Embryonic facial prominence (tissue), 1 donor: ENCODE measurements around the gene ALX1.

ENCODE experiments used
- DNase-seq: peaks from one replicate; pipeline ENCODE4 v3.0.0-alpha.2; 2016; ENCODE audit errors: extremely low spot score

ALX1 gene

GRCh38 chr12:85280165-85280983 lies at the start of gene ALX1:
Gene ALX1 (plus strand): TSS chr12:85280220. CDS start chr12:85280262, 42 bp downstream.
- DNase-seq, result peak; percentile 74

GRCh38 chr12:85237327-85237726 lies 42.7 kb upstream of the ALX1 start:
- no peak for DNase-seq

- no peak for DNase-seq
Observed at GRCh38 chr12:85244561-85244960, 35.5 kb upstream of the ALX1 start.

- DNase-seq, result no peak
Observed at GRCh38 chr12:85253853-85254252, 26.2 kb upstream of the ALX1 start.

- no peak for DNase-seq
Observed at GRCh38 chr12:85257671-85258070, 22.3 kb upstream of the ALX1 start.

- DNase-seq, result no peak
Observed at GRCh38 chr12:85260447-85260846, 19.6 kb upstream of the ALX1 start.

- no peak for DNase-seq
Observed at GRCh38 chr12:85260896-85261295, 19.1 kb upstream of the ALX1 start.

- DNase-seq, result no peak
Observed at GRCh38 chr12:85266356-85266755, 13.7 kb upstream of the ALX1 start.

- no peak for DNase-seq
Observed at GRCh38 chr12:85273381-85274314, 6.4 kb upstream of the ALX1 start.

- no peak for DNase-seq
Observed at GRCh38 chr12:85274315-85274651, 5.7 kb upstream of the ALX1 start.

GRCh38 chr12:85275374-85275773 lies 4.6 kb upstream of the ALX1 start:
- peak; percentile 66 for DNase-seq

- DNase-seq, result no peak
Observed at GRCh38 chr12:85277191-85277590, 2.8 kb upstream of the ALX1 start.

GRCh38 chr12:85277900-85278597 lies 2.0 kb upstream of the ALX1 start:
- no peak for DNase-seq

GRCh38 chr12:85278598-85279448 lies 1.2 kb upstream of the ALX1 start:
- DNase-seq, result no peak

- peak; percentile 72 for DNase-seq
Observed at GRCh38 chr12:85279449-85280164, 413 bp upstream of the ALX1 start.

- DNase-seq, result no peak
Observed at GRCh38 chr12:85280984-85281630, 1.1 kb downstream of the ALX1 start.

GRCh38 chr12:85281636-85282312 lies 1.8 kb downstream of the ALX1 start:
- DNase-seq, result no peak

GRCh38 chr12:85283560-85283959 lies 3.5 kb downstream of the ALX1 start:
- no peak for DNase-seq

GRCh38 chr12:85296362-85296761 lies 16.3 kb downstream of the ALX1 start:
- DNase-seq, result no peak
